GM18868 (cell line): ENCODE data around the gene IBA57.
"Not testable (repeated sequence)": the region's sequence is repeated elsewhere in the genome, so short reads cannot be mapped to it uniquely, and the experiment has no call there.

Source experiments
- ATAC-seq: cut with Tn5 transposase; IDR thresholded peaks from one replicate; pipeline ENCODE4 v1.9.1; 2021; ENCODE audit warnings: mild to moderate bottlenecking, moderate library complexity; ENCODE audit not compliant: unreplicated experiment

Gene IBA57

GRCh38 chr1:228170666-228171065, 5.1 kb downstream of the IBA57 start:
- no peak for ATAC-seq

- no peak for ATAC-seq
These were observed 5.8 kb downstream of the IBA57 start for GRCh38 chr1:228171221-228171891.

- ATAC-seq, result no peak
These were observed 7.3 kb downstream of the IBA57 start for GRCh38 chr1:228172591-228173527.

- ATAC-seq, result not testable (repeated sequence)
These were observed 8.2 kb downstream of the IBA57 start for GRCh38 chr1:228173528-228174481.

GRCh38 chr1:228174482-228175315, 9.1 kb downstream of the IBA57 start:
- ATAC-seq, result no peak

GRCh38 chr1:228175316-228176023, 9.9 kb downstream of the IBA57 start:
- ATAC-seq, result no peak

- ATAC-seq, result no peak
These were observed 10.4 kb downstream of the IBA57 start for GRCh38 chr1:228176024-228176395.

GRCh38 chr1:228176461-228177182, 11.0 kb downstream of the IBA57 start:
- ATAC-seq, result no peak

- no peak for ATAC-seq
These were observed 11.5 kb downstream of the IBA57 start for GRCh38 chr1:228177183-228177475.

- ATAC-seq, result no peak
These were observed 12.4 kb downstream of the IBA57 start for GRCh38 chr1:228177721-228178710.

- no peak for ATAC-seq
These were observed 13.4 kb downstream of the IBA57 start for GRCh38 chr1:228178737-228179684.

- ATAC-seq, result no peak
These were observed 14.8 kb downstream of the IBA57 start for GRCh38 chr1:228180271-228180958.

GRCh38 chr1:228180959-228181644, 15.5 kb downstream of the IBA57 start:
- no peak for ATAC-seq

- no peak for ATAC-seq
These were observed 16.0 kb downstream of the IBA57 start for GRCh38 chr1:228181645-228182034.

- no peak for ATAC-seq
These were observed 16.9 kb downstream of the IBA57 start for GRCh38 chr1:228182296-228183030.
